GM21423 (cell line): ENCODE results near the gene EEF1A2.

Experiments
- ATAC-seq: cut with Tn5 transposase; IDR thresholded peaks from one replicate; pipeline ENCODE4 v1.9.1; 2021; ENCODE audit warnings: mild to moderate bottlenecking, moderate library complexity; ENCODE audit not compliant: unreplicated experiment

Gene EEF1A2

DNA sequence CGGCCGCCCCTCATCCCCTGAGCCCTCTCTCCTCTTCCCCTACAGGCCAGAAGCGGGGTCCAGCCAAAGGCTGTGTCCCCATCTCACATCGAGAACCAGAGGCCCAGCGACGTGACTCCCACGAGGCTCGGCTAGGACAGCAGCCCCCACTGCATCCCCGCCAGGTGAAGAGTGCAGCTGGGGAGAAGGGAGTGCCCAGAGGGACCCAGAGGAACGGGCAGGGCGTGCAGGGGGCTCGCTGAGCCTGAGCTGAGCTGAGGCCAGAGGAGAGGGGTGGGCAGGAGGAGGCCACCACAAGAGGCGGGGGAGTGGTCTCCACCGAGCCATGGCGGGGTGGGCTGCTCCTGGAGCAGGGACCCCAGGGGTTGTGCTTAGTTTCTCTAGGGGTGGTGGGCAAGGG is 59.0 kb downstream of the EEF1A2 start:
- ATAC-seq = no peak

DNA sequence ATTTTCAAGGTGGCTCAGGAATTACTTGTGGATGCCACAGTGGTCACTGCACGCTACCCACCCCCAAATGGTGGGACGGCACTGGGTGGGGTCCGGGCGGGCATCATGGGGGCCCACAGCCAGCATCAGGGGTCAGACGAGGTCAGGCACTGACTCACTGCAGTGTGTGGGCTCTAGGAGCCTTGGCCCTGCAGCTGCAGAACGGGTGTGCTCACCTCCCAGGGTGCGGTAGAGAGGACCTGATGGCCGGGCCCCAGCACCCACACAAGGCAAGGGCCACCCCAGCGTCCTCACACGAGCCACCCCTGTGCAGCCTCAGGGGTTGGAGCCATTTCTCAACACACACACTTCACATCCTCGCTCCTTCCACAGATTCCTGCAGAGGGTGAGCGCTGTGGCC is 60.8 kb downstream of the EEF1A2 start:
- ATAC-seq = no peak
